GM19035 (cell line): Measurements from ENCODE around the gene TET1.
"Not testable (repeated sequence)": the region's sequence is repeated elsewhere in the genome, so short reads cannot be mapped to it uniquely, and the experiment has no call there.

Experiments used
- ATAC-seq: cut with Tn5 transposase; IDR thresholded peaks from one replicate; pipeline ENCODE4 v1.9.1; 2021; ENCODE audit not compliant: unreplicated experiment

The TET1 gene

GRCh38 chr10:68560186-68560942 is at the start of gene TET1:
TSS of gene TET1 (plus strand) at chr10:68560337. CDS start at chr10:68572339, 12,002 bp downstream.
- ATAC-seq, result no peak

- not testable (repeated sequence) for ATAC-seq
Observed at GRCh38 chr10:68516216-68516615, 43.9 kb upstream of the TET1 start.

- no peak for ATAC-seq
Observed at GRCh38 chr10:68516766-68517165, 43.4 kb upstream of the TET1 start.

GRCh38 chr10:68517188-68517587 is 42.9 kb upstream of the TET1 start:
- ATAC-seq, result no peak

- not testable (repeated sequence) for ATAC-seq
Observed at GRCh38 chr10:68518609-68519008, 41.5 kb upstream of the TET1 start.

GRCh38 chr10:68525490-68526038 is 34.6 kb upstream of the TET1 start:
- ATAC-seq, result not testable (repeated sequence)

GRCh38 chr10:68526634-68527307 is 33.4 kb upstream of the TET1 start:
- peak; percentile 58 for ATAC-seq

- no peak for ATAC-seq
Observed at GRCh38 chr10:68536973-68537372, 23.2 kb upstream of the TET1 start.

GRCh38 chr10:68537796-68538195 is 22.3 kb upstream of the TET1 start:
- no peak for ATAC-seq

GRCh38 chr10:68543004-68543918 is 16.9 kb upstream of the TET1 start:
- ATAC-seq, result peak; percentile 62

GRCh38 chr10:68550747-68551411 is 9.3 kb upstream of the TET1 start:
- no peak for ATAC-seq

GRCh38 chr10:68553138-68553537 is 7.0 kb upstream of the TET1 start:
- ATAC-seq, result no peak

- ATAC-seq, result no peak
Observed at GRCh38 chr10:68553599-68553998, 6.5 kb upstream of the TET1 start.

- no peak for ATAC-seq
Observed at GRCh38 chr10:68558478-68558877, 1.7 kb upstream of the TET1 start.

GRCh38 chr10:68559251-68559650 is 886 bp upstream of the TET1 start:
- no peak for ATAC-seq

- no peak for ATAC-seq
Observed at GRCh38 chr10:68559841-68560185, 324 bp upstream of the TET1 start.

GRCh38 chr10:68560943-68561864 is 1.1 kb downstream of the TET1 start:
- ATAC-seq, result no peak

GRCh38 chr10:68561865-68562649 is 1.9 kb downstream of the TET1 start:
- ATAC-seq, result no peak
